NAMALWA (cell line): Measurements from ENCODE around the gene NPHS1.
"Not testable (repeated sequence)": the region's sequence is repeated elsewhere in the genome, so short reads cannot be mapped to it uniquely, and the experiment has no call there.

Source experiments
- DNase-seq: peaks from one replicate; pipeline ENCODE4 v3.0.0-alpha.2; 2015; ENCODE audit warnings: low spot score

The NPHS1 gene, protein sequence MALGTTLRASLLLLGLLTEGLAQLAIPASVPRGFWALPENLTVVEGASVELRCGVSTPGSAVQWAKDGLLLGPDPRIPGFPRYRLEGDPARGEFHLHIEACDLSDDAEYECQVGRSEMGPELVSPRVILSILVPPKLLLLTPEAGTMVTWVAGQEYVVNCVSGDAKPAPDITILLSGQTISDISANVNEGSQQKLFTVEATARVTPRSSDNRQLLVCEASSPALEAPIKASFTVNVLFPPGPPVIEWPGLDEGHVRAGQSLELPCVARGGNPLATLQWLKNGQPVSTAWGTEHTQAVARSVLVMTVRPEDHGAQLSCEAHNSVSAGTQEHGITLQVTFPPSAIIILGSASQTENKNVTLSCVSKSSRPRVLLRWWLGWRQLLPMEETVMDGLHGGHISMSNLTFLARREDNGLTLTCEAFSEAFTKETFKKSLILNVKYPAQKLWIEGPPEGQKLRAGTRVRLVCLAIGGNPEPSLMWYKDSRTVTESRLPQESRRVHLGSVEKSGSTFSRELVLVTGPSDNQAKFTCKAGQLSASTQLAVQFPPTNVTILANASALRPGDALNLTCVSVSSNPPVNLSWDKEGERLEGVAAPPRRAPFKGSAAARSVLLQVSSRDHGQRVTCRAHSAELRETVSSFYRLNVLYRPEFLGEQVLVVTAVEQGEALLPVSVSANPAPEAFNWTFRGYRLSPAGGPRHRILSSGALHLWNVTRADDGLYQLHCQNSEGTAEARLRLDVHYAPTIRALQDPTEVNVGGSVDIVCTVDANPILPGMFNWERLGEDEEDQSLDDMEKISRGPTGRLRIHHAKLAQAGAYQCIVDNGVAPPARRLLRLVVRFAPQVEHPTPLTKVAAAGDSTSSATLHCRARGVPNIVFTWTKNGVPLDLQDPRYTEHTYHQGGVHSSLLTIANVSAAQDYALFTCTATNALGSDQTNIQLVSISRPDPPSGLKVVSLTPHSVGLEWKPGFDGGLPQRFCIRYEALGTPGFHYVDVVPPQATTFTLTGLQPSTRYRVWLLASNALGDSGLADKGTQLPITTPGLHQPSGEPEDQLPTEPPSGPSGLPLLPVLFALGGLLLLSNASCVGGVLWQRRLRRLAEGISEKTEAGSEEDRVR (N-terminal part only)

DNA sequence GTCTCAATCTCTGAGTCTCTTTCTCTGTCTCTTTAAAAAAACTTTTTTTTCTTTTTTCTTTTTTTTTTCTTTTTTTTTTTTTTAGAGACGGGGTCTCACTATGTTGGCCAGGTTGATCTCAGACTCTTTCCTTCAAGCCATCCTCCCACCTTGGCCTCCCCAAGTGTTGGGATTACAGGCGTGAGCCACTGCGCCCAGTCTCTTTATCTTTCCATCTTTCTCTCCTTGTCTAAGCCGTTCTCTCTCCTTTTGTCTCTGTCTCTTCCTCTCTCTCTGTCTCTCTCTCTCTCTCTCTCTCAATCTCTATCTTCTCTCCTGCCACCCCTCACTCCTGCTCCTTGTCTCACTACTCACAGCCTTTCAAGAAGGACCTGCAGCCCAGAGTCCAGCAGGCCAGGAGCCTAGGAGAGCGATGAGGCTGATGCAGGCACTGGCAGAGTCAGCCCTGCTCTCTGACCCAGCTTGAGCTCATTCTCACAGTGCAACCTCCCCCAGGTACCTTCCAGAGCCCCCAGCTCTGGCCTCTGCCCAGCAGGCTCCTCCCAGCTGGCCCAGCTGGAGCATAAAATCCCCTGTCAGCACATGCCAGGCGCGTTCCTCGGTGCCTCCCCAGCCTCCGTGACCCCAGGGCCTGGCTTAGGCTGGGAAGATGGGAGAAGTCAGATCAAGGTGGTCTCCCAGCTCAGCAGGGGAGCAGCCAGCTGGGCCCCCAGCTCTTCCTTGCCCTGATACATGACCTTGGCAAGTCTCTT, at the start of gene NPHS1:
Gene NPHS1, minus strand, starts transcription at position 476 of the 752 bp plus-strand sequence. CDS start 667 bp downstream, outside the sequence.
- DNase-seq: no peak

GRCh38 chr19:35901055-35901644, 48.8 kb upstream of the NPHS1 start:
- no peak for DNase-seq

GRCh38 chr19:35899547-35900214, 47.4 kb upstream of the NPHS1 start:
- peak; percentile 94 for DNase-seq

- DNase-seq: no peak
Observed at GRCh38 chr19:35898499-35898809, 46.1 kb upstream of the NPHS1 start.

GRCh38 chr19:35897706-35898451, 45.6 kb upstream of the NPHS1 start:
- DNase-seq: no peak

GRCh38 chr19:35896643-35897040, 44.3 kb upstream of the NPHS1 start:
- DNase-seq: no peak

- DNase-seq: no peak
Observed at GRCh38 chr19:35895911-35896642, 43.8 kb upstream of the NPHS1 start.

DNA sequence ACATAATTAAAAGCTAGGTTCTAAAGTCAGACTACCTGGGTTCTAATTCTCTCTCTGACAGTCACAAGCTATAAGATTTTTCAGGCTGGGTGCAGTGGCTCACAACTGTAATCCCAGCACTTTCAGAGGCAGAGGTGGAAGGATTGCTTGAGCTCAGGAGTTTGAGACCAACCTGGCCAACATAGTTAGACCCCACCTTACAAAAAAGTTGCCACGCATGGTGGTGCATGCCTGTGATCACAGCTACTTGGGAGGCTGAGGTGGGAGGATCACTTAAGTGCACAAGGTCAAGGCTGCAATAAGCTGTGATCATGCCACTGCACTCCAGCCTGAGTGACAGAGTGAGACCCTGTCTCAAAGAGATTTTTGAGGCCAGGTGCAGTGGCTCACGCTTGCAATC, 42.0 kb upstream of the NPHS1 start:
- no peak for DNase-seq

- DNase-seq: not testable (repeated sequence)
Observed at GRCh38 chr19:35891819-35892218, 39.5 kb upstream of the NPHS1 start.

DNA sequence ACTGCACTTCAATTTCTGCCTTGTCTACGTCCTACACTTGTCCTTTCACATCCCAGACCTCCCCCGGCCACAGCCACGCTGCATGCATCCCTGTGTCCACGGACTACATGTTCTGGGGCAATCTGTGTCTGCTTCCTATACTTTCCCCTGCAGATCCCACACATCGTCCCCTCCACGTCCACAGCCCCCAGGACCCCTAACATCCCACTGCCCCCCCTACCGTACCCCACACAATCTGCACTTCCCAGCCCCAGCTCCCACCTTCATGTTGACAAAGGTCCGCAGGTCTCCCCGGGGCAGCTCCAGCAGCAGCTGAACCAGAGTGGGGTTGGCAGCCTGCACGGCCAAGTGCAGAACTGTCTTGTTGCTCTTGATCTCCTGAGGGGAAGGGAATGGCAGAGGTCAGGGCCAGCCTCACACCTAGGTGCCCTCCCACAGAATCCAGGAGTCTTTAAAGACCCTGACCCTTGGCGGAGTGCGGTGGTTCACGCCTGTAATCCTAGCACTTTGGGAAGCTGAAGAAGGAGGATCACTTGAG, 37.9 kb upstream of the NPHS1 start:
- no peak for DNase-seq

- DNase-seq: no peak
Observed at GRCh38 chr19:35889370-35890112, 37.2 kb upstream of the NPHS1 start.

- no peak for DNase-seq
Observed at GRCh38 chr19:35888398-35888797, 36.1 kb upstream of the NPHS1 start.

DNA sequence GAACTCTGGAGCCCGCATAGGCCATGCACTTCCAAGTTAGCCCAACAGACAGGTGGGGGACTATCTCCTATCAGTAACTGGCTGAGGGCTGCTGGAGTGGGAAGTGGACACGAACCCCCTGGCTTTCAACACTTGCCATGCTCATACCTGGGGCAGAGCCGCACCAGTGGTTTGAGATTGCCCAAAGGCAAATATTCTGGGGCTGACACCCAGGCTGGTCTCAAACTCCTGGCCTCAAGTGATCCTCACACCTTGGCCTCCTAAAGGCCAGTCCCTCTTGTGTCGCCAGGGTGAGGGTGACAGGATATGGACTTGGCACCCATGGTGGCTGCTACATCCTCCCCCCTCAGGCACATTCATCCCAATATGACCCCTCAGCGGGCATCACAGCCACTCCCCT, 34.9 kb upstream of the NPHS1 start:
- no peak for DNase-seq

DNA sequence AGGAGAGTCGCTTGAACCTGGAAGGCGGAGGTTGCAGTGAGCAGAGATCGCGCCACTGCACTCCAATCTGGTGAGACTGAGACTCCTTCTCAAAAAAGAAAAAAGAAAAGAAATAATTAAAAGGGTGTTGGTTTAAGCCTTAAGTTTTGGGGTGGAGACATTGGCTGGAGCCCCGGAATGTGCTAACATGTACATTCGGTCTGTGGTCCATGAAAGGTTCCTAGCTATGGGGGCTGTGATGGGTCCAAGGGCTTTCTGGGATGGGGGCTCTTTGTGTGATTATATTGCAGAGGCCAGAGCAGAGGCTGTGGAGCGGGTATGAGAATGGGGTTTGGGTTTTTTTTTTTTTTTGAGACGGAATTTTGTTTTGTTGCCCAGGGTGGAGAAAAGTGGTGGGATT, 33.6 kb upstream of the NPHS1 start:
- DNase-seq: no peak

- DNase-seq: no peak
Observed at GRCh38 chr19:35885225-35885738, 33.0 kb upstream of the NPHS1 start.

- DNase-seq: peak; percentile 38
Observed at GRCh38 chr19:35883882-35884281, 31.6 kb upstream of the NPHS1 start.

DNA sequence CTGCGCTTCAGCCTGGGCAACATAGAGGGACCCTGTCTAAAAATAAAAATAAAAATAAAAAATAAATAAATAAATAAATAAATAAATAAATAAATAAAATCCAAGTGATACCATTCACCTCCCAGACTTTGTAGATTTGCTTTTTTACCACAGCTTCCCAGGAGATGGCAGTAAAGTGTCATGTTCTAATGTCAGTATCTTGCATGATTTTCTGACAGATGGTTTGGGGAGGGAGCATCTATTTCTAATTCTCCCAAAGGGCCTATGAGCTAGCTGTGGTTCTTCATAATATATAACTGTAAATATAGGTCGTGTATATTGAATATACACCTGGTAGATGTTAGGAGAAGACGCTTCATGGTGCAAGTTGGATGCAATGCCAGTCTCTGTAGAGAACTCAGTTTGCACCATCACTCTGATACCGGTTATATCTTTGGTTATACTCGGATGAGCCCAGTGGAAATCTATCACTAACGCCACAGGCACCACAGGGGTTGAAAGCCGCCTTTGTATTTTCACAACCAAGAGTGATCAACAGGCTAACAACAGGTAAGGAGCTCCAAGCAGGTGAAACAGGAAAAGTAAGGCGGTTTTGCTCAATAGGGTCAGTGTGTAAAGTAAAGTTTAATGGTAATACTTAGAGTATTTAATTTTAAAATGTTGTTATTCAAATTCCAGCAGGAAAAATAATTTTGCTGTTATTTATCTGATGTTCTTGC, 30.0 kb upstream of the NPHS1 start:
- DNase-seq: peak; percentile 90
